CD4-positive, alpha-beta memory T cell (primary cell): ENCODE data around the gene ADIG. TPM values are rescaled to one million over a fixed set of nuclear protein-coding genes. Genes with fewer than 3 reads are reported as not detected.
"Not testable (repeated sequence)": the region's sequence is repeated elsewhere in the genome, so short reads cannot be mapped to it uniquely, and the experiment has no call there.

Source experiments
- CTCF ChIA-PET: fragments of 350-600 bp; sonication (Branson Sonifier 250); formaldehyde crosslinking; loops from one replicate; lab custom pipeline; 2021; ENCODE audit warnings: inconsistent platforms; ENCODE audit not compliant: partially characterized antibody; lab: Charles Lee
- POLR2A ChIA-PET: fragments of 350-600 bp; sonication (Branson Sonifier 250); formaldehyde crosslinking; loops from one replicate; lab custom pipeline; 2021; ENCODE audit not compliant: partially characterized antibody; lab: Charles Lee
- DNase-seq, 5 donors: peaks; one replicate each; pipeline versions ENCODE4 v3.0.0 to v3.0.0-alpha.2; 2020 to 2022; ENCODE audit warnings: mixed read lengths in 1 of 5
- H3K27ac ChIP-seq: one replicate; pipeline ENCODE4 v1.7.0; 2013; ENCODE audit warnings: low read depth, low read length
- H3K27me3 ChIP-seq: 2 replicates; pipeline ENCODE4 v1.7.0; 2013; ENCODE audit warnings: mild to moderate bottlenecking, low read length, moderate library complexity; ENCODE audit not compliant: insufficient read depth
- H3K36me3 ChIP-seq: 2 replicates; pipeline ENCODE4 v1.7.0; 2013; ENCODE audit warnings: mild to moderate bottlenecking, low read length, moderate library complexity; ENCODE audit not compliant: insufficient read depth
- H3K4me1 ChIP-seq: 2 replicates; pipeline ENCODE4 v1.7.0; 2013; ENCODE audit warnings: mild to moderate bottlenecking, low read length, moderate library complexity; ENCODE audit not compliant: insufficient read depth
- H3K4me3 ChIP-seq, 2 donors: one replicate each; pipeline ENCODE4 v1.7.0; 2013; ENCODE audit warnings: low read length in 2 of 2, mild to moderate bottlenecking in 1 of 2
- H3K9me3 ChIP-seq, 2 donors: one replicate each; pipeline ENCODE4 v1.7.0; 2013; ENCODE audit warnings: low read length in 2 of 2, control low read depth in 1 of 2; ENCODE audit not compliant: control insufficient read depth in 1 of 2
- H3K27ac Mint-ChIP-seq, 7 donors: one replicate each; pipeline ENCODE4 v1.8.0; 2020 to 2021; ENCODE audit warnings: mixed read lengths in 7 of 7, mild to moderate bottlenecking in 6 of 7, inconsistent platforms in 3 of 7, moderate library complexity in 3 of 7
- H3K27me3 Mint-ChIP-seq, 2 donors: one replicate each; pipeline ENCODE4 v1.8.0; 2020 to 2021; ENCODE audit warnings: mixed read lengths in 2 of 2
- H3K36me3 Mint-ChIP-seq, 2 donors: one replicate each; pipeline ENCODE4 v1.8.0; 2020 to 2021; ENCODE audit warnings: mixed read lengths in 2 of 2, inconsistent platforms in 1 of 2, mild to moderate bottlenecking in 1 of 2
- H3K4me1 Mint-ChIP-seq, 4 donors: one replicate each; pipeline ENCODE4 v1.8.0; 2020 to 2021; ENCODE audit warnings: mixed read lengths in 4 of 4, mild to moderate bottlenecking in 1 of 4
- H3K4me3 Mint-ChIP-seq, 8 donors: one replicate each; pipeline ENCODE4 v1.8.0; 2020 to 2021; ENCODE audit warnings: mixed read lengths in 8 of 8, mild to moderate bottlenecking in 7 of 8, moderate library complexity in 6 of 8, inconsistent platforms in 3 of 8
- H3K9me3 Mint-ChIP-seq, 8 donors: one replicate each; pipeline ENCODE4 v1.8.0; 2020 to 2021; ENCODE audit warnings: mixed read lengths in 8 of 8, mild to moderate bottlenecking in 5 of 8, inconsistent platforms in 3 of 8, moderate library complexity in 1 of 8
- intact Hi-C: fragments of 100-400 bp; cut with micrococcal nuclease; formaldehyde crosslinking; loops from one replicate; pipeline ENCODE4 v1.15.1; 2023
- polyA plus RNA-seq, 2 donors: library from polyadenylated mRNA; unstranded; fragments of 300-500 nt; fragmentation: Illumina TruSeq; gene quantifications; one replicate each; pipeline ENCODE4 v1.2.3, GENCODE V29; 2021
- total RNA-seq, 2 experiments: library from RNA; stranded (reverse); gene quantifications; one replicate each; pipeline ENCODE4 v1.2.3, GENCODE V29; 2021

ADIG gene
- total and polyA plus RNA-seq, 4 experiments from 2014 or later, result not detected

DNA sequence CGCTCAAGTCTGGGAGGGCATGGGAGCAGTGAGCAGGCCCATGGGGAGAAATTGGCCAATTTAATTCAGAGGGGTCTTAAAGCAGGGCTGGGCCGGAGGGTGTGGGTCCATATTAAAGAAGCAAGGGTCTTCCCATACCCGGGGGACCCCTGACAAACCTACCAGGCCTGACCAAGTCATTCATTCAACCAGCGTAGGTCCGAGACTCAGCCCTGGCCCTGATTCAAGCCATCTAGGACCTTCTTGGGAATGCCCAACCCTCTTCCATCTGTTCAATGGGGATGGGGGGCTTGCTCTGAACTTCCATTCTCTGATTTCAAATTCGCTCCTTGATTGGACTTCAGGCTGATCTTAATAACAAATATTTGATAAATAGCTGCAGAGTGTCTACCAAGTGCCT is 7.3 kb downstream of the ADIG start:
- no peaks in the 10 kb centered on the region for H3K9me3 Mint-ChIP-seq
- Histone ChIP-seq H3K9me3 (no peaks in the 10 kb centered on the region), H3K4me3 (no peak overlapping the region), H3K27ac (no peak overlapping the region), H3K4me1 (no peaks in the 10 kb centered on the region), H3K27me3 (no peaks in the 10 kb centered on the region), H3K36me3 (no peaks in the 10 kb centered on the region)
- CTCF ChIA-PET, result no interaction called here
- peaks cover 0 to 3% of the 10 kb centered on the region in 2 donors for H3K27me3 Mint-ChIP-seq
- no peak overlapping the region for H3K27ac Mint-ChIP-seq
- H3K36me3 Mint-ChIP-seq, result no peaks in the 10 kb centered on the region
- DNase-seq, result no peak
- POLR2A ChIA-PET, result no interaction called here
- intact Hi-C loops, result no loop called here
- H3K4me3 Mint-ChIP-seq, result no peak overlapping the region
- H3K4me1 Mint-ChIP-seq, result no peaks in the 10 kb centered on the region

GRCh38 chr20:38589351-38589750 is 8.4 kb downstream of the ADIG start:
- no peak overlapping the region for H3K27ac Mint-ChIP-seq
- intact Hi-C loops, result no loop called here
- no peaks in the 10 kb centered on the region for H3K27me3 ChIP-seq

DNA sequence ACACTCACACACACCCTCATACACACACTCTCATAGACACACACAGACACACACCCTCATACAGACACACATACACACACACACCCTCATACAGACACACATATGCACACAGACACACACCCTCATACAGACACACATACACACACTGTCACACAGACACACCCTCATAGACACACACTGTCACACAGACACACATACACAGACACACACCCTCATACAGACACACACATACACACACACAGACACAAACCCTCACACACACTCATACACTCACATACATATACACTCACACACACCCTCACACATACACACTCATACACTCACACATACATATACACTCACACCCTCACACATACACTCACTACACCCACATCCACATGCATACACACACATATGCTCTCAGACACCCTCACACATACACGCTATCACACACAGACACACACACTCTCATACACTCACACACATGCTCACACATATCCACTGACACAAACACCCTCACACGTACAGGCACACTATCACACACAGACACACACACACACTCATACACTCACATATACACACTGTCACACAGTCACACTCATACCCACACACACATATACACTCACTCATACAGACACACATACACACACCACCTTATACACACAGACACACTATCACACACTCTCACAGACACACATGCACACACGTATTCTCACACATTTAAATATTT is 9.1 kb downstream of the ADIG start:
- CTCF ChIA-PET, result no interaction called here
- no peak overlapping the region for H3K4me3 Mint-ChIP-seq
- DNase-seq, result no peak
- no peaks in the 10 kb centered on the region for H3K9me3 ChIP-seq
- no peak overlapping the region for H3K27ac Mint-ChIP-seq
- peaks cover 0 to 3% of the 10 kb centered on the region in 2 donors for H3K27me3 Mint-ChIP-seq
- POLR2A ChIA-PET, result no interaction called here
- H3K4me1 ChIP-seq, result no peaks in the 10 kb centered on the region
- no peak overlapping the region for H3K4me3 ChIP-seq
- H3K36me3 ChIP-seq, result no peaks in the 10 kb centered on the region
- H3K27me3 ChIP-seq, result no peaks in the 10 kb centered on the region
- H3K9me3 Mint-ChIP-seq, result no peaks in the 10 kb centered on the region
- intact Hi-C loops, result no loop called here
- no peaks in the 10 kb centered on the region for H3K36me3 Mint-ChIP-seq
- no peak overlapping the region for H3K27ac ChIP-seq
- H3K4me1 Mint-ChIP-seq, result no peaks in the 10 kb centered on the region

More at GRCh38 chr20:38589351-38589750, 8.4 kb downstream of the ADIG start:
- no peak for DNase-seq
- Mint-ChIP-seq H3K4me3 (no peak overlapping the region), H3K27me3 (peaks cover 0 to 3% of the 10 kb centered on the region in 2 donors), H3K4me1 (no peaks in the 10 kb centered on the region), H3K36me3 (no peaks in the 10 kb centered on the region), H3K9me3 (no peaks in the 10 kb centered on the region)
- no peaks in the 10 kb centered on the region for H3K36me3 ChIP-seq
- no peaks in the 10 kb centered on the region for H3K4me1 ChIP-seq
- POLR2A ChIA-PET, result no interaction called here
- CTCF ChIA-PET, result no interaction called here
- no peak overlapping the region for H3K27ac ChIP-seq
- H3K4me3 ChIP-seq, result no peak overlapping the region
- no peaks in the 10 kb centered on the region for H3K9me3 ChIP-seq

- intact Hi-C loops, result no loop called here
- Histone ChIP-seq H3K4me3 (no peak overlapping the region), H3K27ac (no peak overlapping the region), H3K4me1 (no peaks in the 10 kb centered on the region), H3K27me3 (no peaks in the 10 kb centered on the region), H3K9me3 (no peaks in the 10 kb centered on the region), H3K36me3 (no peaks in the 10 kb centered on the region)
- CTCF ChIA-PET, result no interaction called here
- POLR2A ChIA-PET, result no interaction called here
- no peak overlapping the region for H3K27ac Mint-ChIP-seq
- no peak for DNase-seq
- peaks cover 0 to 3% of the 10 kb centered on the region in 2 donors for H3K27me3 Mint-ChIP-seq
- no peaks in the 10 kb centered on the region for H3K9me3 Mint-ChIP-seq
- H3K4me1 Mint-ChIP-seq, result no peaks in the 10 kb centered on the region
- no peaks in the 10 kb centered on the region for H3K36me3 Mint-ChIP-seq
- no peak overlapping the region for H3K4me3 Mint-ChIP-seq
These were observed 9.9 kb downstream of the ADIG start for GRCh38 chr20:38590676-38591473.

- Mint-ChIP-seq H3K4me1 (no peaks in the 10 kb centered on the region), H3K27ac (no peak overlapping the region), H3K36me3 (no peaks in the 10 kb centered on the region), H3K9me3 (no peaks in the 10 kb centered on the region), H3K27me3 (peaks cover under 1 to 4% of the 10 kb centered on the region in 2 donors), H3K4me3 (no peak overlapping the region)
- Histone ChIP-seq H3K4me1 (no peaks in the 10 kb centered on the region), H3K9me3 (no peaks in the 10 kb centered on the region), H3K27me3 (no peaks in the 10 kb centered on the region), H3K36me3 (no peaks in the 10 kb centered on the region), H3K27ac (no peak overlapping the region), H3K4me3 (no peak overlapping the region)
- ChIA-PET CTCF (no interaction called here), POLR2A (no interaction called here)
- intact Hi-C loops, result no loop called here
- no peak for DNase-seq
These were observed 10.7 kb downstream of the ADIG start for GRCh38 chr20:38591474-38592410.

GRCh38 chr20:38592411-38592790 is 11.4 kb downstream of the ADIG start:
- H3K27me3 Mint-ChIP-seq, H3K4me1 Mint-ChIP-seq, H3K36me3 Mint-ChIP-seq, H3K4me3 Mint-ChIP-seq, CTCF ChIA-PET, intact Hi-C loops, H3K9me3 Mint-ChIP-seq, H3K36me3 ChIP-seq, H3K27ac Mint-ChIP-seq, POLR2A ChIA-PET, H3K4me3 ChIP-seq, H3K4me1 ChIP-seq, H3K27me3 ChIP-seq, H3K9me3 ChIP-seq, H3K27ac ChIP-seq, DNase-seq: not testable (repeated sequence)

DNA sequence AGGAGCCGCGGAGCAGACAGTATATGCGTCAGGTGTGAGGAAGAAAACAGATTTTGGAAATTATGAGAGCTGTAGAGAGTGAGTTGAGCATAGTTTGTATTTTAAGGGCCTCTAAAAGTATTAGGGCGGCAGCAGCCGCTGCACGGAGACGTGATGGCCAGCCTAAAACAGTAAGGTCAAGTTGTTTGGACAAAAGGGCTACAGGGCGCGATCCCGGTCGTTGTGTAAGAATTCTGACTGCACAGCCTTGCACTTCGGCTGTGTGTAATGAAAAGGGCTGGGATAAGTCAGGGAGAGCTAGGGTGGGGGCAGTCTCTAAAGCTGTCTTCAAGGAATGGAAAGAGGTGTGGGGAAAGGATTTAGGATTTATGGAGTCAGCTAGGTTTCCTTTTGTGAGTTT is 13.3 kb downstream of the ADIG start:
- intact Hi-C loops, H3K27ac ChIP-seq, H3K9me3 ChIP-seq, H3K36me3 Mint-ChIP-seq, H3K27ac Mint-ChIP-seq, H3K27me3 ChIP-seq, H3K4me3 Mint-ChIP-seq, DNase-seq, H3K4me1 ChIP-seq, POLR2A ChIA-PET, H3K4me1 Mint-ChIP-seq, H3K36me3 ChIP-seq, H3K4me3 ChIP-seq, CTCF ChIA-PET, H3K9me3 Mint-ChIP-seq: not testable (repeated sequence)
- H3K27me3 Mint-ChIP-seq, result peaks cover 10 to 14% of the 10 kb centered on the region in 2 donors
